Measurements from ENCODE around the gene AICDA.

DNA sequence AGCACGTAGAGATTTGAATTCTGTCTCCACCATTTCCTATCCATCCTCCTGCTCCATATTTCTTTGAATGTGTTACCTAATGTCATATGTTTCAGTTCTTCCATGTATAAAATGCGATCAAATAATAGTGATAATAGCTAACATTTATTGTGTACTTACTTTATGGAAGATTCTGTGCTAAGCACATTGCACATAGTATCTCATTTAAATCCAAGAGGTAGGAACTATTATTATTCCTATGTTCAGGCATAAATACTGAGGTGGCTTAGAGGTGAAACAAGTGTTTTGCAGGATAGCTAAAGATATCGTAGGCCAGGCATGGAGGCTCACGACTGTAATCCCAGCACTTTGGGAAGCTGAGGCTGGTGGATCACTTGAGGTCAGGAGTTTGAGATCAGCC, 17.5 kb upstream of the AICDA start:
- no peak for TF ChIP-seq CTCF (conservative IDR thresholded peaks at IDR 0.05 in 1 of 2, IDR thresholded peaks at IDR 0.05 in 1 of 2; ENCODE audit: extremely low read depth in 1 of 2, insufficient read depth in 1 of 2, low read depth in 1 of 2, low read length in 2 of 2)
- TF ChIP-seq EZH2 (IDR thresholded peaks at IDR 0.05; ENCODE audit: borderline replicate concordance, low read length), result no peak
